Heart left ventricle (tissue), 13 donors: ENCODE measurements around the gene BLMH.

Source experiments
- POLR2A ChIP-seq, 2 donors: fragments of 450-650 bp; IDR thresholded peaks; one replicate each; pipeline ENCODE4 v1.6.1; 2017; ENCODE audit warnings: antibody characterized with exemption in 2 of 2, mild to moderate bottlenecking in 2 of 2, moderate library complexity in 2 of 2
- TF ChIP-seq, protein P1 (sequence below), 12 donors: fragments of 200-600 bp; sonication (generic) in 4 of 12; IDR thresholded peaks; one replicate each; pipeline versions ENCODE4 v1.5.0 to v1.8.0; 2018 to 2022; ENCODE audit warnings: antibody characterized with exemption in 12 of 12, mild to moderate bottlenecking in 5 of 12
- donor health status: ischemic (EF 13 %, LVEDD 7.1; RV severe dilation, severe dysfunction).
- donor health status: DM: no; HTN: yes; CAD: no.
- donor health status: DM: no; HTN: no; CAD: no.
- donor health status: ischemic (EF 25% LVEDD 6.9; RV normal size, moderate dysfunction).
- donor health status: ischemic (EF 25% LVEDD 5.7; RV mildly dilated, moderate dysfunction).
- donor health status: ischemic (EF 35%, LVEDD 5.7; RV mildly dilated, moderate dysfunction).
- donor health status: nonischemic (EF 11% LVEDD 7.7; RV severe dilation, severe dysfunction).
- donor health status: DM: yes; HTN: yes; CAD: no.
- donor health status: PGD.
- donor health status: ischemic (EF 29% LVEDD 5.4; RV normal size, mild dysfunction).
- donor health status: nonischemic (EF 23%, LVEDD 6.1; RV moderate dilation, normal function).

DNA sequence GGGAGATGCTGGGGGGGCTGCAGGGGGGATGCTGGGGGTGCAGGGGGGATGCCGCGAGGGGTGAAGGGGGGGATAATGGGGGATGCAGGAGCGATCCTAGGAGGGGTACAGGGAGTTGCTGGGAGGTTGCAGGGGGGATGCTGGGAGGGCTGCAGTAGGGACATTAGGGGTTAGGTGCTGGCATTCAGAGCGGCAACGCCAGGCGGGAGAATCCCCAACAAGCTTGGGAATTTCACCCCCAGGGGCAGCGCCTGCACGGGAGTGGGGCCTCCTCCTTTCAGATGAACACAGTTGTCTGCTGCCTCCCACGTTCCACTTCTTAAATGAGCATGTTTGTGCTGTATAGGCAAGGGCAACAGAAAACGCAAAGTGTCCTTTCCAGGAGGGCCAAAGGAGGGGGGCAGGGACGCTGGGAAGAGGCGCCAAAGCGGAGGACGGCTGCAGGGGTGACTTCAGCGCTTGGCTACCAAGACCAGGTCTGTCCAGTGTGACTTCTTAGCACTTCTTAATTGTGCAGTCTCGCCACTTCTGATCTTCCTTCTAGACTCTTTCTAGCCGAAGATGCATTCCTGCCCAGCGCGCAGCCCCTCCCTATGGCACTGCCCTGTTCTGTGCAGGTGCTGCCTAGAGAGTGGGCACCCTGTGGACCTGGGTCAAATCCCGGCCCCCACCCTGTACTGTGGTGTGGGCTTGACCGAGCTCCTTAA lies 54.3 kb downstream of the BLMH start:
- TF ChIP-seq, protein P1, sequence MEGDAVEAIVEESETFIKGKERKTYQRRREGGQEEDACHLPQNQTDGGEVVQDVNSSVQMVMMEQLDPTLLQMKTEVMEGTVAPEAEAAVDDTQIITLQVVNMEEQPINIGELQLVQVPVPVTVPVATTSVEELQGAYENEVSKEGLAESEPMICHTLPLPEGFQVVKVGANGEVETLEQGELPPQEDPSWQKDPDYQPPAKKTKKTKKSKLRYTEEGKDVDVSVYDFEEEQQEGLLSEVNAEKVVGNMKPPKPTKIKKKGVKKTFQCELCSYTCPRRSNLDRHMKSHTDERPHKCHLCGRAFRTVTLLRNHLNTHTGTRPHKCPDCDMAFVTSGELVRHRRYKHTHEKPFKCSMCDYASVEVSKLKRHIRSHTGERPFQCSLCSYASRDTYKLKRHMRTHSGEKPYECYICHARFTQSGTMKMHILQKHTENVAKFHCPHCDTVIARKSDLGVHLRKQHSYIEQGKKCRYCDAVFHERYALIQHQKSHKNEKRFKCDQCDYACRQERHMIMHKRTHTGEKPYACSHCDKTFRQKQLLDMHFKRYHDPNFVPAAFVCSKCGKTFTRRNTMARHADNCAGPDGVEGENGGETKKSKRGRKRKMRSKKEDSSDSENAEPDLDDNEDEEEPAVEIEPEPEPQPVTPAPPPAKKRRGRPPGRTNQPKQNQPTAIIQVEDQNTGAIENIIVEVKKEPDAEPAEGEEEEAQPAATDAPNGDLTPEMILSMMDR (IDR thresholded peaks at IDR 0.05) = no peak
- no peak for TF ChIP-seq POLR2A (IDR thresholded peaks at IDR 0.05)
